ENCODE data around the gene NLRP13.

NLRP13 gene

GRCh38 chr19:55870736-55871135 lies 61.4 kb downstream of the NLRP13 start:
- no peak overlapping the region for H3K27ac ChIP-seq
- DNase-seq (ENCODE audit: low read depth, low spot score), result no peak
- TF ChIP-seq FOXP2 (optimal IDR thresholded peaks at IDR 0.05; ENCODE audit: control extremely low read depth, extremely low read length, insufficient read depth) (no peak), POLR2AphosphoS5 (IDR thresholded peaks at IDR 0.05; ENCODE audit: borderline replicate concordance, low read depth, low read length) (no peak), EZH2 (IDR thresholded peaks at IDR 0.05) (no peak)
- H3K9me3 ChIP-seq (ENCODE audit: low read depth, low read length), result no peaks in the 10 kb centered on the region
- no peaks in the 10 kb centered on the region for H3K36me3 ChIP-seq (ENCODE audit: insufficient read depth, low read length)
- no peak overlapping the region for H3K9ac ChIP-seq (ENCODE audit: insufficient read length)
- H3K4me3 ChIP-seq, result no peak overlapping the region

- Histone ChIP-seq H3K9me3 (ENCODE audit: low read depth, low read length) (no peaks in the 10 kb centered on the region), H3K4me3 (no peak overlapping the region), H3K36me3 (ENCODE audit: insufficient read depth, low read length) (no peaks in the 10 kb centered on the region), H3K27ac (no peak overlapping the region), H3K9ac (ENCODE audit: insufficient read length) (no peak overlapping the region)
- no peak for DNase-seq (ENCODE audit: low read depth, low spot score)
- TF ChIP-seq EZH2 (IDR thresholded peaks at IDR 0.05) (no peak), POLR2AphosphoS5 (IDR thresholded peaks at IDR 0.05; ENCODE audit: borderline replicate concordance, low read depth, low read length) (no peak), FOXP2 (optimal IDR thresholded peaks at IDR 0.05; ENCODE audit: control extremely low read depth, extremely low read length, insufficient read depth) (no peak)
Observed at GRCh38 chr19:55867101-55867500, 65.0 kb downstream of the NLRP13 start.

GRCh38 chr19:55866521-55866920 lies 65.6 kb downstream of the NLRP13 start:
- Histone ChIP-seq H3K36me3 (ENCODE audit: insufficient read depth, low read length) (no peaks in the 10 kb centered on the region), H3K9me3 (ENCODE audit: low read depth, low read length) (no peaks in the 10 kb centered on the region), H3K27ac (no peak overlapping the region), H3K4me3 (no peak overlapping the region), H3K9ac (ENCODE audit: insufficient read length) (no peak overlapping the region)
- DNase-seq (ENCODE audit: low read depth, low spot score), result no peak
- TF ChIP-seq POLR2AphosphoS5 (IDR thresholded peaks at IDR 0.05; ENCODE audit: borderline replicate concordance, low read depth, low read length) (no peak), FOXP2 (optimal IDR thresholded peaks at IDR 0.05; ENCODE audit: control extremely low read depth, extremely low read length, insufficient read depth) (no peak), EZH2 (IDR thresholded peaks at IDR 0.05) (no peak)

GRCh38 chr19:55858969-55859368 lies 73.2 kb downstream of the NLRP13 start:
- no peaks in the 10 kb centered on the region for H3K9me3 ChIP-seq (ENCODE audit: low read depth, low read length)
- TF ChIP-seq POLR2AphosphoS5 (IDR thresholded peaks at IDR 0.05; ENCODE audit: borderline replicate concordance, low read depth, low read length), result no peak
- TF ChIP-seq EZH2 (IDR thresholded peaks at IDR 0.05), result no peak
- TF ChIP-seq FOXP2 (optimal IDR thresholded peaks at IDR 0.05; ENCODE audit: control extremely low read depth, extremely low read length, insufficient read depth), result no peak
- H3K27ac ChIP-seq, result no peak overlapping the region
- H3K4me3 ChIP-seq, result no peak overlapping the region
- no peaks in the 10 kb centered on the region for H3K36me3 ChIP-seq (ENCODE audit: insufficient read depth, low read length)
- H3K9ac ChIP-seq (ENCODE audit: insufficient read length), result no peak overlapping the region
- no peak for DNase-seq (ENCODE audit: low read depth, low spot score)

- H3K9ac ChIP-seq (ENCODE audit: insufficient read length), result no peak overlapping the region
- no peak overlapping the region for H3K4me3 ChIP-seq
Observed at GRCh38 chr19:55858401-55858800, 73.7 kb downstream of the NLRP13 start.

GRCh38 chr19:55857974-55858373 lies 74.2 kb downstream of the NLRP13 start:
- DNase-seq (ENCODE audit: low read depth, low spot score), result no peak
- Histone ChIP-seq H3K4me3 (no peak overlapping the region), H3K36me3 (ENCODE audit: insufficient read depth, low read length) (no peaks in the 10 kb centered on the region), H3K27ac (no peak overlapping the region), H3K9me3 (ENCODE audit: low read depth, low read length) (no peaks in the 10 kb centered on the region), H3K9ac (ENCODE audit: insufficient read length) (no peak overlapping the region)
- no peak for TF ChIP-seq EZH2 (IDR thresholded peaks at IDR 0.05)
- no peak for TF ChIP-seq POLR2AphosphoS5 (IDR thresholded peaks at IDR 0.05; ENCODE audit: borderline replicate concordance, low read depth, low read length)
- no peak for TF ChIP-seq FOXP2 (optimal IDR thresholded peaks at IDR 0.05; ENCODE audit: control extremely low read depth, extremely low read length, insufficient read depth)

More at GRCh38 chr19:55858401-55858800, 73.7 kb downstream of the NLRP13 start:
- TF ChIP-seq POLR2AphosphoS5 (IDR thresholded peaks at IDR 0.05; ENCODE audit: borderline replicate concordance, low read depth, low read length) (no peak), FOXP2 (optimal IDR thresholded peaks at IDR 0.05; ENCODE audit: control extremely low read depth, extremely low read length, insufficient read depth) (no peak), EZH2 (IDR thresholded peaks at IDR 0.05) (no peak)
- Histone ChIP-seq H3K27ac (no peak overlapping the region), H3K36me3 (ENCODE audit: insufficient read depth, low read length) (no peaks in the 10 kb centered on the region), H3K9me3 (ENCODE audit: low read depth, low read length) (no peaks in the 10 kb centered on the region)
- no peak for DNase-seq (ENCODE audit: low read depth, low spot score)

GRCh38 chr19:55857149-55857548 lies 75.0 kb downstream of the NLRP13 start:
- TF ChIP-seq POLR2AphosphoS5 (IDR thresholded peaks at IDR 0.05; ENCODE audit: borderline replicate concordance, low read depth, low read length), result no peak
- no peak for TF ChIP-seq EZH2 (IDR thresholded peaks at IDR 0.05)
- TF ChIP-seq FOXP2 (optimal IDR thresholded peaks at IDR 0.05; ENCODE audit: control extremely low read depth, extremely low read length, insufficient read depth), result no peak
- no peak overlapping the region for H3K27ac ChIP-seq
- DNase-seq (ENCODE audit: low read depth, low spot score), result no peak
- H3K4me3 ChIP-seq, result no peak overlapping the region
- no peaks in the 10 kb centered on the region for H3K9me3 ChIP-seq (ENCODE audit: low read depth, low read length)
- no peak overlapping the region for H3K9ac ChIP-seq (ENCODE audit: insufficient read length)
- no peaks in the 10 kb centered on the region for H3K36me3 ChIP-seq (ENCODE audit: insufficient read depth, low read length)

- no peak overlapping the region for H3K9ac ChIP-seq (ENCODE audit: insufficient read length)
- no peaks in the 10 kb centered on the region for H3K9me3 ChIP-seq (ENCODE audit: low read depth, low read length)
- H3K36me3 ChIP-seq (ENCODE audit: insufficient read depth, low read length), result no peaks in the 10 kb centered on the region
- DNase-seq (ENCODE audit: low read depth, low spot score), result no peak
- TF ChIP-seq FOXP2 (optimal IDR thresholded peaks at IDR 0.05; ENCODE audit: control extremely low read depth, extremely low read length, insufficient read depth) (no peak), POLR2AphosphoS5 (IDR thresholded peaks at IDR 0.05; ENCODE audit: borderline replicate concordance, low read depth, low read length) (no peak), EZH2 (IDR thresholded peaks at IDR 0.05) (no peak)
- no peak overlapping the region for H3K4me3 ChIP-seq
- H3K27ac ChIP-seq, result no peak overlapping the region
Observed at GRCh38 chr19:55855160-55855559, 77.0 kb downstream of the NLRP13 start.

Data from SK-N-MC (cell line).